HPDE6-E6E7 (cell line): ENCODE data around the gene RYK.
A peak's percentile ranks its signal among the peaks of the same experiment; 100 is the strongest.
"Not testable (repeated sequence)": the region's sequence is repeated elsewhere in the genome, so short reads cannot be mapped to it uniquely, and the experiment has no call there.

ENCODE experiments used
- DNase-seq: peaks from one replicate; pipeline ENCODE4 v3.0.0; 2011; ENCODE audit warnings: missing footprints; ENCODE audit errors: extremely low spot score

The RYK gene

GRCh38 chr3:134250717-134251220 is at the start of gene RYK:
RYK (minus strand) TSS chr3:134250859; CDS start chr3:134250654, 205 bp downstream.
- DNase-seq, result peak; percentile 59

GRCh38 chr3:134299888-134300206 is 49.2 kb upstream of the RYK start:
- DNase-seq, result no peak

- no peak for DNase-seq
Measured at GRCh38 chr3:134299185-134299887, 48.7 kb upstream of the RYK start.

- DNase-seq, result no peak
Measured at GRCh38 chr3:134298249-134298648, 47.6 kb upstream of the RYK start.

DNA sequence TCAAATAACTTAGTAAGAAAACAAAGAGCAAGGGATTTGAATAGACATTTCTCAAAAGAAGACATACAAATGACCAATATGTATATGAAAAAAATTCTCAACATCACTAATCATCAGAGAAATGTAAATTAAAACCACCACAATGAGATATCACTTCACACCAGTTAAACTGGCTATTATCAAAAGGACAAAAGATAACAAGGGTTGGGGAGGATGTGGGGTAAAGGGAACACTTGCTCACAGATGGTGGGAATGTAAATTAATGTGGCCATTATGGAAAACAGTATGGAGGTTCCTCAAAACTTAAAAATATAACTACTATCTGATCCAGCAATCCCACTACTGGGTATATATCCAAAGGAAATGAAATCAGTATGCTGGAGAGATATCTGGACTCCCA is 46.0 kb upstream of the RYK start:
- DNase-seq, result no peak

GRCh38 chr3:134295930-134296329 is 45.3 kb upstream of the RYK start:
- DNase-seq, result no peak

DNA sequence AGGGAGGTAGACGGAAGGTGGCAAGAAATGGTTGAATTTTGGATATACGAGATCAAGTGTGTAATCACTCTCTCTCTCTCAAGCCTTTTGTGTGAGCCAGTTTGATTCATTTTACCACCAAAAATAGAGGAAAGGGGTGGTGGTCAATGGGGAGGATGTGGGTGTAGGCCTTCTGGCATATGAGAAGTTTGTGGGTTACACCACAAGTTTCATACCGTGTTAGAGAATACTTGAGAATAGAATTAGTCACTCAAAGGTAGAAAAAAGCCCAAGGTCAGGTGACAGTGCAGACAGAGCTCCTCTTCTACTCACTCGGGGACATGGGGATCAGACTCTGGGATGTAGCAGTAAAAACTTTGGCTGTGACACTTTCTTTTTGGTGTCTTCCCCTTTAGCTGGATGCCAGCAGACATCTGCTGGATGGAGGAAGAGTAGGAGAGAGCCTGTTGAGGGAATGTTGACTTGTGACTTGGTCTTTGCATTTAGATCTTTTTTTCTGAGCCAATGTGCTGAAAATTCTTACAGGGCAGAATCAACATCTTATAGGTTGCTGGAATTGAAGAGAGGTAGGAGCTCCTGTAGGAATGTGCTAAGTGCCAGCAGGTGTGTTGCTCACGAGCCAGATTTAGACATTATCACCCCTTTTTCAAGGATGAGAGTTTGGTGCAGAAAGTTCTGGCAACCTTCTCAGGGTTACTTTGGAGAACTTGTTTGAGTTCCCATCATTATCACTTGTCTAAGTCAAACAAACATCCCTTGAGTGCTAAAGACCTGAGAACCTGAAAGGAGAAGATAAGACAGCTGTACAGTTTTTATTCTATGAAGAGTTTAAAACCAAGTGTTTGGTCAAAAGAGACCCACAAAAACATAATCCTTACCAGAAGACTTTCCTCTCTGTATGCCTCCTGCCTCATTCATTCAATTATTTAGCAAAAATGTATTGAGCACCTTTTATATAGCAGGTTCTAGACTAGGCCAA is 43.9 kb upstream of the RYK start:
- no peak for DNase-seq

- no peak for DNase-seq
Measured at GRCh38 chr3:134291319-134292254, 40.9 kb upstream of the RYK start.

GRCh38 chr3:134287512-134287911 is 36.9 kb upstream of the RYK start:
- DNase-seq, result no peak

DNA sequence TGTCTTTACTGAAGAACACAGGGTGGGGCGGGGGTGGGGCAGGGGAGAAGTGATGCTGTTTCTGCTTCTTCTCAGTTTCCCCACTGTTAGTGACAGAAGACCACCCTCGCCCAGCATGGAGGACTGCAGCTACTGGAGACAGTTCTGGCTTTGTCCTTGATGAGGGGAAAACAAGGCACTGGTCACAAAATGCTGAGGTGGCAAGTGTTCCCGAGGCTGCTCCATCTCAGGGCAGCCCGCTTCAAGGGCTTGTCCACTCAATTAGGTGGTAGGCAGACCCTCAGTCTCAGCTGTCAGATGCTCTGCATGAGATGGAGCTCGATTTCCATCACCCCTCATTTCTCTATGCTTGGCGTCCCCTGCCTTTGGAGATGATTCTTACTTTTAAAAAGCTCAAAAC is 33.8 kb upstream of the RYK start:
- DNase-seq, result no peak

DNA sequence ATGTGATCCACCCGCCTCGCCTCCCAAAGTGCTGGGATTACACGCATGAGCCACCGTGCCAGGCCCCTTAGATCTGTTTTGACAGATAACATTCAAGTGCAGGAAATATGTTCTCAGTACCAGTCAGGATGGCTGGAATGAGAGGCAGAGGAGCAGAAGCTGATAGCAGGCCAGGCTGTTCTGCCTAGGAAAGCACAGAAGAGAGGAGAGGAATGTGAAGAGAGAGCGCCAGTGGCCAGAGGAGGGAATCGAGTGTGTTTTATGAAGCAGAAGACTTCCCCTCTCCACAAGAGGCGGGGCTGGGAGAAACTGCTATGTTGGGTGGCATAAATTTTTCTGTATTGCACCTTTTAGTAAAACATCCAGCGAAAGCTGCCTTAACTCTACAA is 32.0 kb upstream of the RYK start:
- no peak for DNase-seq

DNA sequence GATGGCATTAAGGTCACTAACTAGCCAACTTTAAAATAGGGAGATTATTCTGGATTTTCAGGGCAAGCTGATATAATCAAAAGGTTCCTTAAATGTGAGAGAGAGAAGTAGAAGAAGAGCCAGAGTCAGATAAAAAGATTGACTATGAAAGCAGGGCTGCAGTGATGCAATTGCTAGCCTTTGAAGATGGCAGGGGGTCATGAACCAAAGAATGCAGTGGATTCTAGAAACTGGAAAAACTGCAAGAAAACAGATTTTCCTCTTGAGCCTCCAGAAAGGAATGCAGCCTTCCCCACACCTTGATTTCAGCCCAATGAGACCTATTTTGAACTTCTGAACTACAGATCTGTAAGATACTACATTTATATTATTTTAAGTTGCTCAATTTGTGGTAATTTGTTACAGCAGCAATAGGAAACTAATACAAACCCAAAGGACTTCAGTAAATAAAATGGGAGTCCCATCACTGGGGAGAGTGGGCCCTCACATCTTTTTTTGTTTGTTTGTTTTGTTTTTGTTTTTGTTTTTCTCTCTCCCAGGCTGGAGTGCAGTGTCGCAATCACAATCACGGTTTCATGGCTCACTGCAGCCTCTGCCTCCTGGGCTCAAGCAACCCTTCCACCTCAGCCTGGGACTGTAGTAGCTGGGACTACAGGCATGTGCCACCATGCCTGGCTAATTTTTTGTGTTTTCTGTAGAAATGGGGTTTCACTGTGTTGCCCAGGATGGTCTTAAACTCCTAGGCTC is 31.4 kb upstream of the RYK start:
- DNase-seq, result no peak

DNA sequence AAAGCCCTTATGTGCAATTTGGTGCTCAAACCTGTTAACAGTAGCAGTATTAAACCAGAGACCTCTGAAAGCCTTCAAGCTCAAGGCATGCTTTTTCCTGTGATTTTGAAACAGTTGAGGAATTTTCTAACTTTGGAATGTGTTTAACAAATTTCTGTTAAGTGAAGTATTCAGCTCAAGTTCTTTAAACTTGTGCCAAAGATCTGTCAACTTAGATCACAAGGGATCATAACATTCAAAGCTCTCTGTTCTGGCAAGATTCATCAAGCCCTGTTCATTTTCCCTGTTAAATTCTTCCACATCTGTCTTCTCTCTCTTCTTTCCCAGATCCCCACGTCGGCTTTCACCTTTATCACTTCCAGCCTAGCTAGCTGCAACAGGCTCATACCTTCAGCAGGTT is 28.8 kb upstream of the RYK start:
- no peak for DNase-seq

DNA sequence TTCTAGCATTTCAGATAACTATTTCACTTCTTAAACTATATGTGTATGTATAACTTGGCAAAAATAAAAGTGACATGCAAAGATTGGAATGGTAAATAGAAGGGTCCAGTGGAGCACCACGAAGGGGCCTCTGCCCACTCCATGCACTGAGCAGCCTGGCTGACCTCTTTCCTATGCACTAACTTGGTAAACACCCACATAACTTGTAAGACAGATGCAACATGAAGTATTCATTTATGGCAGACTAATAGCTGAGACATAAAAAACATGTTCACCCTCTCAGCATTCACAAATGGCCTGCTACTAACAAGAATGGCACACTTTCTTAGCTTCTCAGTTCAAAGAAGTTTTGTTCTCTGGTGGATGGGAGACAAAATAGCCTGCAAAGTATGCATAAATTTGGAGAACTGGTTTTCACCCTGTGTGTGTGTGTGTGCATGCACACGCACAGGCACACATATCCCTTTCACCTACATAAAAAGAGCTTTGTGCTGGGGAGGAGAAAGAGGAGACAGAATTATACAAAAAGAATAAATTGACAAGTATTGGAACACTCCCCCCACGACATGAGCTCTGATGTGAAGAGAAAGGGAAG is 26.5 kb upstream of the RYK start:
- no peak for DNase-seq

GRCh38 chr3:134276086-134276485 is 25.4 kb upstream of the RYK start:
- no peak for DNase-seq

DNA sequence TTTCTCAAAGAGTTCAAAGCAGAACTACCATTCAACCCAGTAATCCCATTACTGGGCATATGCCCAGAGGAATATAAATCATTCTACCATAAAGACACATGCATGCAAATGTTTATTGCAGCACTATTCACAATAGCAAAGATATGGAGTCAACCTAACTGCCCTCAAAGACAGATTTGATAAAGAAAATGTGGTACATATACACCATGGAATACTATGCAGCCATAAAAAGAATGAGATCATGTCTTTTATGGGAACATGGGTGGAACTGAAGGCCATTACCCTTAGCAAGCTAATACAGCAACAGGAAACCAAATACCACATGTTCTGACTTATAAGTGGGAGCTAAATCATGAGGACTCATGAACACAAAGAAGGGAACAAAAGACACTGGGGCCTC is 24.5 kb upstream of the RYK start:
- not testable (repeated sequence) for DNase-seq

DNA sequence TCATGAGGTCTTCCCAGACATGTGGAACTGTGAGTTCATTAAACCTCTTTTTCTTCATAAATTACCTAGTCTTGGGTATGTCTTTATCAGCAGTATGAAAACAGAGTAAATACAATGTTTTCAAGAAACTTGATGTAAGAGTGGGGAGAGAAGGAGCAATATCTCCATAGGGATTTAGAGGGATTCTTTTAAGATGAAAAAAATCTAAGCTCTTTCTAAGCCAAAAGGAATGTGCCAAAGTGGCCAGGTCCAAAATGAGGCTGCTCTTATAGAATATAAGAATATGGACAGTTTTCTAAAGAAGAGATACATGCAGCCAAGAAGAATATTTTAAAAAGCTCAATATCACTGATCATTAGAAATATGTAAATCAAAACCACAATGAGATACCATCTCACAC is 23.9 kb upstream of the RYK start:
- DNase-seq, result no peak

GRCh38 chr3:134267996-134268395 is 17.3 kb upstream of the RYK start:
- DNase-seq, result no peak

- DNase-seq, result no peak
Measured at GRCh38 chr3:134260987-134261386, 10.3 kb upstream of the RYK start.

DNA sequence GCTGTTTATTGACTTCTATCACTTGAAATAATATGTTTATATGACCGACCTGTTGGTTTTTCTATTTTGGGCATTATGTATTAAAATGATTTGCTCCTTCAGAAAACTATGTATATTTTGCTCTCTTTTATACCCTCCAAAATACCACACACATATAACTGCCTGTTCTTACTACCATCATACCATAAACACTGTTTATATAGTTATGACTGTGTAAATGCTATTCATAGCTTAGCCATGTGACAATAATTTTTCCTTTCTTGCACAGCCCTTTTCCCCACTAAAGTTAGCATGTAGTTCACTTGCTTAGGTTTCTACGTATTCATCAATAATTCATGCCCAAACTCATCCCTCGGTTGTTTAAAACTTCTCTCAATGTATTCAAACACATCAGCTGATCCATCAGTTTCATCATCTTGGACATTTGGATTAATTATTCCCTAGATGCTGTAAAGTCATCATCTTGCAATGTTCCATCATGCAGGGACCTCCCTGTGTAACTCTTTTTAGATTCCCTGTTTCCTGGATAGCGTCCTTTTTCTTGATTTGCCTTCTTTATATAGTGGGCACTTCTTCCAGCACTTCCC is 8.2 kb upstream of the RYK start:
- DNase-seq, result no peak
